ENCODE results near the gene PTGDR.

PTGDR gene

DNA sequence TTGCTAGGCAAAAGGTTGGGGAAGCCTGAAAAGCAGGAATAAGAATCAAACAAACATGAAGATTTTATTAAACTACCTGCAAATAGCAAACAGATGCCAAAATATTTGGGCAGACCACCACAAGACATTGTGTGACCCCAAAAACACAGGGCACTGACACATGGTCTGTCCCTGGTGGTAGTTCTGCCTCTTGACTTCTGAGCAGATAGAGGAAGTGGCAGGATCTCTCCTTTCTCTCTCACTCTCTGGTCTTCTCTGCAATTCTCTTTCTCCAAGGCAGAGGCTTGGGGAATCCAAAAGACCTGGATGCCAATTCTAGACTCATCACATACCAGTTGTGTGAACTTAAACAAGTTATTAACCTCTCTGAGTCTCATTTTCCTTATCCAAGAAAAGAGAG is 4.3 kb upstream of the PTGDR start:
- DNase-seq (ENCODE audit: low read depth in 1 of 2, low spot score in 1 of 2) = no peak

DNA sequence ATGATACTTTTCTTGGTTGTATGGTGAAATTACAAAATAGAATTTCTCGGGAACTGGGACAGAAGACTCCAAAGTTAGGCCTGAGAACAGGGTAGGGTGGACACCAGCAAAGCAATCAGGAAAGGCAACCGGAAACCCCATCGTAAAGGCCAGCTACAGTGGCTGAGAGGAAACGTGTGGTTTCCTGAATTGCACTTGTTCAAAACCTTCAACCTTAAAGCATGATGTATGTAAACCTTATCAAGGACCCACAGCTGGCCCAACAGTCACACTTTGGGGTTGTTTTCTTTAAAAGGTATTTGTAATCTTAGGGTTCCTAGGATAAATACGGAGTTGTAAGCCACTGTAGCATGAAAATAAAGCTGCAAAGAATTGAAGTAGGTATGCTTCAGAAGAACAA is 2.2 kb upstream of the PTGDR start:
- no peak for DNase-seq (ENCODE audit: low read depth in 1 of 2, low spot score in 1 of 2)

DNA sequence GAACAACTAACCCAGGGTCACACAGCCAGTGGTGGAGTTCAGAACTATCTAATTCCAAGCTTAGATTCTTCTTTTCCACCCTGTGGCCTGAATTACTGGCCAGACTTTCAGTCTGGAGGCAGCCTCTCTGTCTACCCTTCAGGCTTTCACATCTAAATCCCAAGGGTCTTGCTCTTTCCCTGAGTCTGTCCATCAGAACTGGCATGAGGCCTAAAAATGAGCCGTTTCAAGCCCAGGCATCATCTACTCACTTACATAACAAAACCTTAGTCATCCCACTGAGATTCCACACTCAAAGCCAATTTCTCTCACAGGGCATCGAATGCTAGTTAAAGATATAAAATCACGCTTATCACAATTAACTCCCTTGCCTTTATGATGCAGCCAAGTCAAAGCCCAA is 1.3 kb upstream of the PTGDR start:
- DNase-seq (ENCODE audit: low read depth in 1 of 2, low spot score in 1 of 2) = no peak

DNA sequence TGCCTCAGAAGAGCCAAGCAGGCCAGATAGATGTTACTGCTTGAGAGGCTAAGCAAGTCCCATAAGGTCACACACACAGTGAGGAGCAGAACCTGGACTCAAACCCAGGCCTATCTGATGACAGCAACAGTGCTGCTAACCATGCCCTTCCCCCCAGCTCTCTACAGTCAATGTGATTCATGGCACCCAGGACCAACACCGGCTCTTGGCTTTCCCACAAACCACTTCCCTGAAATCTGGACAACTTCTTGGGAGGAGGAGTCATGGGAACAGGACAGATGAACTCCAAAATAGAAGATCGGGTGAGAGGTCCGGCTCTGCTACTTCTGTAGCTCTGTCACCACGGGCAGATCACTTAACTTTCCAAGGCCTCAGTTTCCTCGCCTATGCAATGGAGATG is 716 bp upstream of the PTGDR start:
- no peak for DNase-seq (ENCODE audit: low read depth in 1 of 2, low spot score in 1 of 2)

DNA sequence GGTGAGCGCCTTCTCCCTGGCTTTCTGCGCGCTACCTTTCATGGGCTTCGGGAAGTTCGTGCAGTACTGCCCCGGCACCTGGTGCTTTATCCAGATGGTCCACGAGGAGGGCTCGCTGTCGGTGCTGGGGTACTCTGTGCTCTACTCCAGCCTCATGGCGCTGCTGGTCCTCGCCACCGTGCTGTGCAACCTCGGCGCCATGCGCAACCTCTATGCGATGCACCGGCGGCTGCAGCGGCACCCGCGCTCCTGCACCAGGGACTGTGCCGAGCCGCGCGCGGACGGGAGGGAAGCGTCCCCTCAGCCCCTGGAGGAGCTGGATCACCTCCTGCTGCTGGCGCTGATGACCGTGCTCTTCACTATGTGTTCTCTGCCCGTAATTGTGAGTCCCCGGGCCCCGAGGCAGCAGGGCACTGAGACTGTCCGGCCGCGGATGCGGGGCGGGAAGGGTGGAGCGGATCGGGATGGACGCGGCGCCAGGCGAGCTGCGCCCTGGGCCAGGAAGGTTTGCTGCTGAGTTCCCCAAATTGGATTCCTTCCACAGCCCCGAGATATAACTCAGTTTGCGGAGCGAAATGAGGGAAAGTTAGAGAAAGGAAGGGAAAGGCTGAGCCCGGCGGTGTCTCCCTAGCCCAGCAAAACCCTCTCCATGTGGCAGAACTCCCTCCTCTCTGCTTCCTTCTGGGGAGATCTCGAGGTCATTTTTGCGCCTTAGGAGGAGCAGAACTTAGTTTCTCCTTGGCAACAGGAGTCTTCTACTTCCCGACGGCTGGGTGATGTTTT is 972 bp downstream of the PTGDR start:
- peak in 1 of 2 donors; percentile 4 for DNase-seq (ENCODE audit: low read depth in 1 of 2, low spot score in 1 of 2)

DNA sequence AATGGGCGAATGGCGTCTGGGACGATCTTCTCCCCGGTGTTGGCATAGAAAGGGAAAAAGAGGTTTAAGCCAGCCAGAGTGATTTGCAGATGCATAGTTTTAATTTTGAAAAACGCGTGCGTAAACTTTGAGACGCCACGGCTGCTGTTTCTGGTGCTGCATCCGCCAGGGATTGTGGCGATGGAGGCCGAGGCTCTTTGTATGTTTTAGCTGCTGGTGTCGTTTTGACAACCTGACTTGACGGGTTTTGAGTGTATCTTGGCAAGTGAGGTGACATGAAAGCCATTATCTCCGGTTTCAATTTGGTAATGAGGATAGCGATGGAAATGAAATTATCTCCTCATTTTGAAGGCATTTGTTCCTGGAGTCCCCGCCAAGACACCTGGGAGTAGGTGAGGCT is 1.6 kb downstream of the PTGDR start:
- DNase-seq (ENCODE audit: low read depth in 1 of 2, low spot score in 1 of 2) = no peak

DNA sequence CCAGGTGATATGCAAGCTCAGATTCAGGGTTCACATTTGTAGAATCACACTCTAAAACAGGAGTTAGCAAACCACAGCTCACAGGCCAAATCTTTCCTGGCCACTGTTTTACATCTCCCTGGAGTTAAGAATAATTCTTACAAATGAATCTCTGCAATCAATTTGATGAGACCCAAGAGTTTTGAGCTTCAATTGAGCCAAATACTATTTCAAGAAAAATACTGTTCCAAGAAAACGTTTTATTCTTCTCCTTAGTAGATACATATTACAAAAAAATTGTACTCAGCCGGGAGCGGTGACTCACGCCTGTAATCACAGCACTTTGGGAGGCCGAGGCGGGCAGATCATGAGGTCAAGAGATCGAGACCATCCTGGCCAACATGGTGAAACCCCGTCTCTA is 2.5 kb downstream of the PTGDR start:
- DNase-seq (ENCODE audit: low read depth in 1 of 2, low spot score in 1 of 2) = no peak

DNA sequence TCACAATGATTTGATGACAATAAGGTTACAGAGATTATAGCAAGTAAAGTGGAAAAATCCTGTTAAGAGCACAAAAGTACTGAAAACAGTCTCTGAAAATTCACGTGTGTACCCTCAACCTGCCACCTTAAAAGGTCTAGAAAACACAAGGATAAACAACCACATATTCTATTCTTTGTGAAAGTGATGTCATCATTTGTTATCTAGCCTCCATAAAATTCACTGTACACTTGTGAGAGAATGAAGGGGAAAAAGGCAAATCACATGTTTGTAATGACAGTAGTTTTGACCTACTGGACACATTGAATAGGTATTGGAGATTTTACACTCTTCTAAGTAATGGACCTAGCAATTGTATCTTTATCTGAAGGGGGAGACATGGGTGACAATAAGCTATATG is 4.0 kb downstream of the PTGDR start:
- no peak for DNase-seq (ENCODE audit: low read depth in 1 of 2, low spot score in 1 of 2)

DNA sequence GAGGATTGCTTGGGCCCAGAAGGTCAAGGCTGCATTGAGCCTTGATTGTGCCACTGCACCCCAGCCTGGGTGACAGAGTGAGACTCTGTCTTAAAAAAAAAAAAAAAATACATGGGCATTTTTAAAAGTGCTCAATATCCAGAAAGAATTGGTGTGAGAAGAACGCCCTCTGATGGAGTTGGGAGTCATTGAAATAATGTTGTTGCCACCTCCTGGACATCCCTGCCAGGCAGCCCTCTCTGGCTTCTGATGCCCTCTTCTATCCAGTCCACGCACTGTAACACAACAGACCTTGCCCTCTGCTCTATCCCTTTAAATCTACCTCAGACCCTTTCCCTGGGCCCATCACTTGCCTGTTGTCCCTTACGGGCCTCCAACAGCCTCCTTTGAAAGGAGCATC is 4.9 kb downstream of the PTGDR start:
- no peak for DNase-seq (ENCODE audit: low read depth in 1 of 2, low spot score in 1 of 2)

DNA sequence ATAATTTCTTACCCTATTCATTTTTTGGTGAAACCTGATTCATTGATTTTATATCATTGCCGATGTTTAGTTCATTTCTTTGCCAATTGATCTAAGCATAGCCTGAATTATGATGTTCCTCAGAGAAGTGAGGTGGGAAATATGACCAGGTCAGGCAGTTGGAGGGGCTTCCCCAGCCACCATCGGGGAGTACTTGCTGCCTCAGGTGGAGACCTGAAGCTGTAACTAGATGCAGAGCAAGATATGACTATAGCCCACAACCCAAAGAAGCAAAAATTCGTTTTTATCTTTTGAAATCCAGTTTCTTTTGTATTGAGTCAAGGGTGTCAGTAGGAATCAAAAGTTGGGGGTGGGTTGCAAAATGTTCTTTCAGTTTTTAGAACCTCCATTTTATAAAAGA is 7.9 kb downstream of the PTGDR start:
- no peak for DNase-seq (ENCODE audit: low read depth in 1 of 2, low spot score in 1 of 2)

DNA sequence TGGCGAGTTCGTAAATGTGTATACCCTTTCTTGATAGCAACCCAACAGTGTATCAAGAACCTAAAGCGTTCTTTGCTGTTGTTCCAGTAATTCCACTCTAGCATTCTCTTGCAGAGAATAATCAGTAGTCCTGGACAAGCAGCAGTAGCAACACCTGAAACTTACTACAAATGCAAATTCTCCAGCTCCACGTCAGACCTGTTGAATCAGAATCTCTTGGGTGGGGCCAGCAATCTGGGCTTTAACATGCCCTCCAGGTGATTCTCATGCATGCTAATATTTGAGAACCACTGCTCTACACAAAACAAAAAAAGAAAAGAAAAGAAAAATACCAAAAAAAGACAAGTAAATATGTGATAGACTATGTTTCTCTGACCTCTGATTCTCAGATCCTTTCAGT is 10.1 kb downstream of the PTGDR start:
- no peak for DNase-seq (ENCODE audit: low read depth in 1 of 2, low spot score in 1 of 2)

DNA sequence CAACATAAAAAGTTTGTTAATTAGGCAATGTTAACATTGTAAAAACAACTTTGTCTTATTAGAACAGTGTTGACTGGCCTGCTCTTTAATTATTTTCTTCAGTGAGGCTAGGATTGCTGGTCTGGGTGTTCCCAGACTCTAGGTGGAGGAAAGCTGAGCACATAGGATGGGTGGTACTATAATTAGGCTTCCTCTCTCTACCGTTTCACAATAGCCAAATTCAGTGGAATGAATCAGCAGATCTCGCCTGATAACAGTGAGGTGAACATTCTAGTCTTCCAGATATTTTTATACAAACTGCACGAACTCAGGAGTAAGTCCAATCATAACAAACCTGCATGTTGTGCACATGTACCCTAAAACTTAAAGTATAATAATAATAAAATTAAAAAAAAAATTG is 11.9 kb downstream of the PTGDR start:
- DNase-seq (ENCODE audit: low read depth in 1 of 2, low spot score in 1 of 2) = no peak

DNA sequence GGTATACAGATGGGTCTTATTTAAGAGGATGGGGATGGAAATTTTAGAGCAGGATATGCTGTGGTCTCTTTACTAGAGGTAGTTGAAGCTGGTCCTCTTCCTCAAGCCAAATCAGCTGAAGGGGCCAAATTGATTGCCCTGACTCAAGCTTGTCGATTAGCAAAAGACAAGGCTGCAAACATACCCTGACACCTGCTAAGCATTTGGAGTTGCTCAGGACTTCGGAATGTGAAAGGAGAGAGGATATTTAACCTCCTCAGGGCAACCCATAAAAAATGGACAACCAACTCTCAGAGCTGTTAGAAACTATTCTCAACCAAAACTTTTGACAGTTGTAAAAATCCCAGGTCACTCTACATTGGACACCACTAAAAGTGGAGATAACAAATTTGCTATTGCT is 15.6 kb downstream of the PTGDR start:
- no peak for DNase-seq (ENCODE audit: low read depth in 1 of 2, low spot score in 1 of 2)

DNA sequence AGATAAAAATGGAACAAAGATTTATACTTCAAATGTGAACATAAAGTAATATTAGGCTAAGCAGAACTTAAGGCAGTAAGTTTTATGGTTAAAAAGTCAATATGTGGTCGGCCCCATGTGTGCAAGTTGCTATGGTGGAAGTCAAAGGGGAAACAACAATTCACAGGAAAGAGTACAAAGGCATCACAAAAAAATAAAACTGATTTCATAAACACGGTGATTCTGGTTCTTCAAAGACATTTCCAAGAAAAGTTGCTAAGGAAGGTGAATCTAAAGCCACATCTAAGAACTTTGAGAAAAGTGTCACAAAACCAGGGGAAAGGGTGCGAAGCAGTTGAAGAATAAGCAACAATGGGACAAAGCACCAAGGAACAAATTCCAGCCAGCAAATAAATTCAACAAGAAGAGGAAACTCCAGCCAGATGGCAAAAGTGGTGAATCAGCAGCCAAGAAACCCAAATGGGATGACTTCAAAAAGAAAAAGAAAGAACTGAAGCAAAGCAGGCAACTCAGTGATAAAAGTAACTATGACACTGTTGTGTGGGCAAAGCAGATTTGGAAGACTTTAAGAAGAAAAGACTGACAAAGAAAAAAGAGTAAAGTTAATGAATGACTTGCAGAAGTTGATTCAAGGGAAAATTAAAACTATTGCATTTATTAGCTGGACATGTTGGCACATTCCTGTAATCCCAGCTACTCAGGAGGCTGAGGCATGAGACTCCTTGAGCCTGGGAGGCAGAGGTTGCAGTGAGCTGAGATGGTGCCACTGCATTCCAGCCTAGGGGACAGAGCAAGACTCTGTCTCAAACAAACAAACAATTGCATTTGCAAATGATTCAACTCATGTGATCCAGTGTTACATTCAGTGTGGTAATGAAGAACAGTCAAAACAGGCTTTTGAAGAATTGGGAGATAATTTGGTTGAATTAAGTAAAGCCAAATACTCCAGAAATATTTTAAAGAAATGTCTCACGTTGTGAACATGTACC is 19.5 kb downstream of the PTGDR start:
- DNase-seq (ENCODE audit: low read depth in 1 of 2, low spot score in 1 of 2) = no peak

DNA sequence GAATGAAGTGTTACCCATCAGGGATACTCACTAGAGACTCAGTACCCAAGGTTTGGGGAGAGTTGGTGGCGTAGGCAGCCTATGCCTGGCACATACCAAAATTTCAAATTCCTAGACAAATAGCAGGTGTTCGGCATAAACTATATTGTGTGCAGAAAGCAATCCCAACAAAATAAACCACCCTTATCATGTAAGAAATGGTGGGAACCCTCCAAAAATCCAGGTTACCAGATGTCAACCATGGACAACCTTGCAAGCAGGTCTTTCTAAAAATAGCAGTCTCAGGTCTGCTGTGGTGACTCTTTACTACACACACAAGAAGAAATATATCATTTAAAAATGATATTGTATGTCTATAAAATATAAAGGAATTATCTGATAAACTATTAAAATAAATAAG is 28.9 kb downstream of the PTGDR start:
- no peak for DNase-seq (ENCODE audit: low read depth in 1 of 2, low spot score in 1 of 2)

DNA sequence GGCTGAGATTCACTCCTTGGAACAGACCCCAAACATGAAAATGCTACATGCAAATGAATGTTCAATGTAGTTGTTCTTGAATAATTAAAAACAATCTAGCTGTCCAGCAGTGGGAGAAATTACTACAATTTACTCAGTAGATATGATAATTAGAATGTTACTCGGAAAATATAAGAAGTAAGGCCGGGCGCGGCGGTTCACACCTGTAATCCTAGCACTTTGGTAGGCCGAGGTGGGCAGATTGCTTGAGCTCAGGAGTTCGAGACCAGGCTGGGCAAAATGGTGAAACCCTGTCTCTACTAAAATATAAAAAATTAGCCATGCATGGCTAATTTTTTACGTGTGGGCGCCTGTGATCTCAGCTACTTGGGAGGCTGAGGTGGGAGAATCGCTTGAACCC is 31.3 kb downstream of the PTGDR start:
- no peak for DNase-seq (ENCODE audit: low read depth in 1 of 2, low spot score in 1 of 2)

DNA sequence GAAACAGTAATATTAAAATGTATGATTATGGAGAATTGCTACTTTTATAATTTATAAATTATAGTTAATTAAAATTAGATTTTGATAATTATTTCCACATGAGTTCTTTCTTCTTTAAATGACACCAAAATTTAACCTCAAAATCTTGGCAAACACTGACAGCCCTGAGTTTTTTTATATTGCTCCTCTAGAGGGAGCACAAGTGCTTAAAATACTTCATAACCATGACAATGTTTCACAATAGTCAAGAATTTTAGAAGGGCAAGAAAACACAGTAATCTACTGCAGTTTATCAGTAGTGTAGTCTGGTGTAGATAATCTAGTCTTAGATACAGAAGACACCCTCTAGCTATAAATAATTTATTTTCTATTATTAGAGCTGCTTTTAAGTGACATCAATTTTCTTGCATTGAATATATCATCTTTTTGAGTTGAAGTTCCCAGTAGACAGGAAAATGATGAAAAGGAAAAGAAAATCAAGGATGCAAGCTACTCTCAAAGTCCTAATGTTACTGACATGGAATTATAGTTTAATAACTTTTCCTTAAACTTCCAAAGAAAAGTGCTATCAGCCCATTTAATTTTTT is 32.3 kb downstream of the PTGDR start:
- no peak for DNase-seq (ENCODE audit: low read depth in 1 of 2, low spot score in 1 of 2)

DNA sequence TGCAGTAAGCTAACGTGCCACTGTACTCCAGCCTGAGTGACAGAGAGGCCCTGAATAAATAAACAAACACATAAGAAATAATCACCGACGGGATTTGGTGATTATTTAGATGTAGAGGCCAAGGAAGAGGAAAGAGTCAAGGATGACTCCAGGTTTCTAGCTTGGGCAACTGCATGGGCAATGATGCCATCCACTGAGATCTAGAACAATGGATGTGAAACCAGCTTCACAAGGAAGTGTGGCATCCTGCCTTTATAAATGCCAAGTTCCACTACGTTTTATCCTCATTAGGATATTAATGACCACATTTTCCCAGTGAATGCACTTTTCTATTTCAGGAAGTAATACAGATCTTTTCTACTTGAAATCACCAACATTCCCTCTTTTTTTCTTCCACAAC is 35.7 kb downstream of the PTGDR start:
- no peak for DNase-seq (ENCODE audit: low read depth in 1 of 2, low spot score in 1 of 2)

DNA sequence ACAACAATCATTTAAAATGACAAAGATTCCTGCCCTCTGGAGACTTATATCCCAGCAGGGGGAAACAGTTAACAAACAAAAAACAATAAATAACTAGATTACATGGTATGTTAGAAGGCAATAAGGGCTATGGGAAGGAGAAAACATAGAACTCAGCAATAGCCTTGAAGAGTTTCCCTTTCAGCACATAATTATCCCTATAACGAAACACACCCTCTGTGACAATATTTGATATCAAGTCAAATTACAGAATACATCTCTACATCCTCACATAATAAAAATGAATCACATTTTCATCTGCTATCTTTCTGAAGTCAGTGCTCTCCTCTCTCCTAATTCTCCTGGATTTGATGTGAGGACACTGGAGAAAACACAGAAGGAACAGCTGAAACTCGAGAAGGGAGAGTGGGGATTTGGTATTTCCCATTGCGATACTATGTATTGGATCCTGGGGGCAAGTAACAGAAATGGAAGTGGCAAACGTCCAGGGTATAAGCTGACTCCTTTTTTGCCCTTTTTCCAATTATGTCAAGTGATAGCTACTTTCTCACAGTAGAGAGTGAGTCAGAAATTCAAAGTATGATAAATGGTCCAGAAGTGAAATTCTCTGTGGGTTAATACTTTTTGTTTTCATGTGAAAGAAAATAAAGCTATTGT is 36.9 kb downstream of the PTGDR start:
- no peak for DNase-seq (ENCODE audit: low read depth in 1 of 2, low spot score in 1 of 2)

DNA sequence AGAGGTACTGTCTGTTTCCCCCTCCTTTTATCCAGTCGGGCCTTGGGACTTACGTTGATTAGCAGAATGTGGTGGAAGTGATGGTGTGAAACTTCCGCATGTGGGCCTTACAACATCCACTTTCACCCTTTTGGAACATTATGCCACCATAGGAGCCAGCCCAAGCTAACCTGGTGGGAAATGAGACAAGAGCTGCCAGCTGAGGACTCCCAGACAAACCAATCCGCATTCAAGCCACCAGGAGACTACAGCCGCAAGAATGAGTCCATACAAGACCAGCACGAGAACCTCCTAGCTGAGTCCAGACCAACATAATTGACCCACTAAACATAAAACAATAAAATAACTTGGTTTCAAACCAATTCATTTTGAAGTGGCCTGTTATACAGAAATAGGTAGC is 37.5 kb downstream of the PTGDR start:
- DNase-seq (ENCODE audit: low read depth in 1 of 2, low spot score in 1 of 2) = no peak

DNA sequence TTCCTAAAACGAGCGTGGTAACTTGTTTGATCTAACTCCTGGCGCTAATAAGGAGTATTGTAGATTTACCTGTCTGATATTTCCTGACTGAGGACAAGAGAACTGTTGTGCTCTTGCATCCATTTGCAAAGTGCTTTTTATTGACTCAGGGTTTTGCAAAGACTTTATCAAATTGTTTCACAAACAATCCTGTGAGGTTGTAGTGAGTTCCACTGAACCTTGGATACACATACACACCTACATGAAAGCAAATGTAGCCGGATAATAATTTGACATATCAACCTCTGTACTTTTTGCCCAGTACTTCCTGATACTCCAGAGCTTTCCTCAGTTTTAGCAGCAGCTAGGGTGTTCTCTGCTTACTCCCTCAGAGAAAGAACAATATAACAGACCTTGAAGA is 39.9 kb downstream of the PTGDR start:
- DNase-seq (ENCODE audit: low read depth in 1 of 2, low spot score in 1 of 2) = no peak

DNA sequence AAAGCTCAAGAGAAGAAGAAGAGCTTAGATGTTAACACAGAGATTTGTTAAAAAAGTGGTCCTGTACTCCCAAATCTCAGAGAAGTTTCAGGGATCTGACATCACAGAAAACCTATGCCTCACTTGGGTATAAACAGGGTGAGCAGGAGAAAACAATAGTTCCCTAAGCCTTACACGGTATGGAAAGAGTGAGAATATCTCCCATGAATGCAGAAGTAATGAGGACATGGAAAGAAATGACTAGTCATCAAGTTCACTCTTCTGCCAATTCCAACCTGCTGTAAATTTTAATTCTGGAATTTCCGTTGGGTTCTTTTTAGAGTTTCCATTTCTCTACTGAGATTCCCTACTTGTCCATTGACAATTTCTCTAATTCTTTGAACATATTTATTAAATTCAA is 40.4 kb downstream of the PTGDR start:
- DNase-seq (ENCODE audit: low read depth in 1 of 2, low spot score in 1 of 2) = no peak

All from activated CD4-positive, alpha-beta T cell treated with anti-CD3 and anti-CD28 coated beads, Interleukin-2, amount 50 U/mL, for 24 hours (primary cell).